GM18861 (cell line): ENCODE measurements around the gene THBS4.
"Not testable (repeated sequence)": the region's sequence is repeated elsewhere in the genome, so short reads cannot be mapped to it uniquely, and the experiment has no call there.

Source experiments
- ATAC-seq: cut with Tn5 transposase; IDR thresholded peaks from one replicate; pipeline ENCODE4 v1.9.1; 2021; ENCODE audit not compliant: unreplicated experiment

Gene THBS4

GRCh38 chr5:80072103-80073073 is 37.2 kb downstream of the THBS4 start:
- ATAC-seq, result no peak

DNA sequence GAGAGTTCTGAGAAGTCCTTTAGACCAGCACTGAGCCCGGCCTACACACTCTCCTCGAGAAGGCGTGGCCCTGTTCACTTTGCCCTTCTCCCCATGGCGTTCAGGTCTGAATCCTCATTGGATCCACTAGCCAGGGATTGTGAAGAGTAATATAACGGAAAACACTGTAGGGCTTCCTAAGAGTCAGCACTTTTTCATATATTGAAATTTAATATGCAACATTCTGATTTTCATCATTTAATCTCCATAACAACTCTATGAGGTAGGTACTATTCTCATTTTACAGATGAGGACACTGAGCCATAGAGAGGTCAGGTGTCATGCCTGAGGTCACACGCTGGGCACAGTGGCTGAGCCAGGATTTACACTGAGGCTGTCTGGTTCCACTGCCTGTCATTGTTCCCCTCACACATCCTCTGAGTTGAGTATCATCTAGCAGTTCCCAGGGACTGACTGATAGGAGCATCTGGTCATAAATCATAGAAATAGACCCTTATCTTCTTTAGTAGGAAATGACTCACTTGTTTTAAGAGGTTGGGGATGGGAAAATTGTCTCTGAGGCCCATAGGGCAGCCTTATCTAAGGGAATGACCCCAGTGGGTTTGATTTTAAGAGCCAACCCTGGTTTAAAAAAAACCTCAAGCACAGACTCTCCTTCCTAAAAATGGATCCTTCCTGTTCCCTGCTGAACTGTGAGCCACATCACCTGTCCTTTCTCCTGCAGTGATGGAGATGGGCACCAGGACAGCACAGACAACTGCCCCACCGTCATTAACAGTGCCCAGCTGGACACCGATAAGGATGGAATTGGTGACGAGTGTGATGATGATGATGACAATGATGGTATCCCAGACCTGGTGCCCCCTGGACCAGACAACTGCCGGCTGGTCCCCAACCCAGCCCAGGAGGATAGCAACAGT is 41.2 kb downstream of the THBS4 start:
- ATAC-seq, result no peak

DNA sequence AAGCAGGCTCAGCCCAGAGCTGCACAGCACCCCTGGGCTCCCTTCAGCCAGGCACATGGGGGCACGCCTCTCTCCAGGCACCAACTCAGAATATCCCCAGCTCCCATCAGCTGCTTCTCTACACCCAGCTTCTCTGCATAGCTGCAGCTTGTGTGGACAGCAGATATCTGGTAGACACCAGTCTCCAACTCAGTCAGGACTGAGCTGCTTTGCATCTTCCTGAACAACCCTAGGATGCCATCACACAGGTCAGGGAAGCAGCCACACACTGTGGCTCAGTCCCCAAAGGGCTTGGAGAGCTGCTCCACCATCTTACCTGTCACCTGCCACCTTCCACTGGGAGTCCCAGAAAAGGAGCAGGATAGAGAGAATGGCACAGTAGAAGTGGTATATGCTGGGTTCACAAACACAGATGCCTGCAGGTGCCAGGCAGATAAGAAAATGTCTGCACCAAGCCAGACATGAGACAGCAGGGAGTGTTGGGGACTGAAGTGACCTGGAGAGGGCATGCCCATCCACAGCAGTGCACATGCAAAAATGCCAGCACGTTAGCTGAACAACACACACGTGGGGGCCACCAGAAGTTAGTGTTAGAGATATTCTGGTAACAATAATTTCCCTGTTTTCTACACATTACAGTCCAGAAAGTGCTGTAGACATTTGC is 42.0 kb downstream of the THBS4 start:
- no peak for ATAC-seq

- no peak for ATAC-seq
Measured at GRCh38 chr5:80078921-80079320, 43.8 kb downstream of the THBS4 start.

DNA sequence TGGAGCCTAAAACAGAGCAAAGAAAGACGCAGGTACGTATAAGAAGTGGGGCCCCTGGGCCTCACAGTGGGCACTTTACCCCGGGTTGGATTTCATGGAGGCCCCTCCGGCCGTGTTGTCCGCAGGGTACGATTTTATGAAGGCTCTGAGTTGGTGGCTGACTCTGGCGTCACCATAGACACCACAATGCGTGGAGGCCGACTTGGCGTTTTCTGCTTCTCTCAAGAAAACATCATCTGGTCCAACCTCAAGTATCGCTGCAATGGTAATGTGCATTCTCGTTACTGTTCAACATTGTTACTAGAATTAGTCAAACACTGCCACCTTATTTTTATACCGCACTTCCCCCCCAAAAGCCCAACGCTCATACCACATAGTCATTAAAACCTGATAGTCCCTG is 47.1 kb downstream of the THBS4 start:
- no peak for ATAC-seq

DNA sequence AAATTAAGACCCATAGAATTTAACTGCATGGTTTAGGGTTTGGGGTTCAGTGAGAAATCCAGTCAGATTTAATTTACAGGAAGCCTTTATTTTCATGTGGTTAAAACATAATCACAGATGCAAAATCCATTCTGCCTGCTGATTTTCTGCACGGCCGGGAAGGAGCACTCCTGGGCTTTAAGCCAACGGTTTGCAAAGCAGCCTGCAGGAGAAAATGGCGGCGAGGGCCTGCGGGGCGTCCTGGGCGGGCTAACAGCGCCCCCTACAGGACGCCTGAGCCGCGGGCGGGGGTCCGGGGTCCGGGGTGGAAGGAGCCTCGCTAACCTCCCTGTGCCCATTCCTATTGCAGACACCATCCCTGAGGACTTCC is 47.6 kb downstream of the THBS4 start:
- no peak for ATAC-seq

DNA sequence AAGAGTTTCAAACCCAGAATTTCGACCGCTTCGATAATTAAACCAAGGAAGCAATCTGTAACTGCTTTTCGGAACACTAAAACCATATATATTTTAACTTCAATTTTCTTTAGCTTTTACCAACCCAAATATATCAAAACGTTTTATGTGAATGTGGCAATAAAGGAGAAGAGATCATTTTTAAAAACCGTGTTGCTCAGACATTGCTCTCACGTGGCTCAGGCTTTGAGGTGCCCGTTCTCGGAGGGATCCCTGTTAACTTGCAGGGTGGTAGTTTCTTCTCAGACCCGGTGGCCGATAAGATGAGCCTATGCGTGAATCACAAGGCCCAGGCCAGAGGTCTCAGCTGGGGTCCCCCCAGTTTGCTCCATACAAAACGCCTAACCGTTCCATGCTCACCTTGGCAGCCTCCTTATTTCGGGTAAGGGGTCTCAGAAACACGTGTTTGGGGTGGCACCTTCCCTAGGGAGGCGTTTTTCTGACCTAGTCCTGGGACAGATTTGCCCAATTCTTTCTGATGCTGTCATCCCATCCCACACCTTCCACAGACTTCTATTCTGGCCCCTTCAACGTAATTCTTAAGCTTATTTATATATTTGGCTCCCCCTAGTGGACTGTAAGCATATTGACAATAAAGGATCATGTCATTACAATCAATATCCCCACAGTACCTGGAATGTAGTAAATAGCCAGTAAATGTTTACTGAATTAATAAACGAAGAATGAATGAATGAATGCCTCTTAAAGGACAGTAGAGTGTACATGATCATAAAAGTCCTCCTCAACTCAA is 48.1 kb downstream of the THBS4 start:
- ATAC-seq, result no peak

DNA sequence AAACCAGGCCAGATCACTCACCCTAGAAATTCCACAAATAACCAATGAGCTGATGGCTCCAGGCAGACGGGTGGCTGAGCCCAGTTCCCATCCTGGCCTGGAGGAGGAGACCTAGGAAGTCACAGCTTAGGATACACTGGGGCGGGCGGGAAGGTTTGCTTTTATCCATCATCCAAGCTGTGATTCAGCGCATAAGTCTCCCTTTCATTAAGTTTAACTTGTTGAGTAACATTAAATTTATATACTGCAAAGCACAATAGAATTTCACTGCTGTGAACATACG is 55.7 kb downstream of the THBS4 start:
- ATAC-seq, result no peak

- ATAC-seq, result not testable (repeated sequence)
Measured at GRCh38 chr5:80091792-80092192, 56.6 kb downstream of the THBS4 start.

DNA sequence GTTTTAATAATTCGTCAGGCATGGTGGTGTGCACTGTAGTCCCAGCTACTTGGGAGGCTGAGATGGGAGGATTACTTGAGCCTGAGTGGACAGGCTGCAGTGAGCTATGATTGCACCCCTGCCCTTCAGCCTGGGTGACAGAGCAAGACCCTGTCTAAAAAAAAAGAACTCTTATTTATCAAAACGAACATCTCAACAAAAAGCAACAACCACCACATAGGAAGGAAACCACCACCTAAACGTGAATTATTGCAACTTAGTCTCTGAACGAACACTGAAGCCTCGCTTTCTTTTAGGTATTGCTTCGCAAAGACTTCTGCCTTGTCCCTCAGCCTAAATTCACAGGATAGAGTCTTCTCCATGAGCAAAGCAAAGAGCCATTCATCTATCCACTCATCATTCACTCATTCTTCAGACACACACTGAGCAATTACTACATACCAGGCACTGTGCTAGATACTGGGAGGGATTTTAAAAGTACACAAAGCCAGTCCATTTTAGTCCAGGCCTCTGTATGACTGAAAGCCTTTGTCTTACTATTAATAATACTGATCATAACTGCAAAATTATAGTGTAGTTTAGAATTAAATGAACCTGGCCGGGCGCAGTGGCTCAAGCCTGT is 57.4 kb downstream of the THBS4 start:
- ATAC-seq, result no peak

GRCh38 chr5:80093796-80094195 is 58.6 kb downstream of the THBS4 start:
- no peak for ATAC-seq

DNA sequence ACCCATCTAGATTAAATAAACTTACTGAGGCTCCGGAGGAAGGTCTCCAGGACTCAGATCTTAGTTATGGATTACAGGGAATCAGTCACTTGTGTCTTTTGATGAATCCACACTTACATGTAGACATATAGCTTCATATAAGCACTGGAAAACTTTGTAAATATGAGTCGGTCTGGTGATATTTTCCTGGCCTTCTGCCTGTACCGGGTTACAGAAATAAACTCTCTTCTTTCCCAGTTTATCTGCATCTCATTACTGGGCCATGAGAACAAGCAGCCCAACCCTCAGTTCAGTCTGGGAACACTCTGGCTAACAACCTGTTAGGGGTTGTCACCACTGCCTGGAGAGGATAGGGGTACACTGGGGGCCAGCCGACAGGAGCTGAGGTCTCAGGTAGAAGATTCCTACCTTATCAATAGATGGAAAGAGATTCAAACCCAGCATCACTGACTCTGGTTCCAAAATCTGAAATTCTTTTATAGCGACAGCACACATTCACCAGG is 59.1 kb downstream of the THBS4 start:
- no peak for ATAC-seq

- no peak for ATAC-seq
Measured at GRCh38 chr5:80097451-80097850, 62.3 kb downstream of the THBS4 start.

DNA sequence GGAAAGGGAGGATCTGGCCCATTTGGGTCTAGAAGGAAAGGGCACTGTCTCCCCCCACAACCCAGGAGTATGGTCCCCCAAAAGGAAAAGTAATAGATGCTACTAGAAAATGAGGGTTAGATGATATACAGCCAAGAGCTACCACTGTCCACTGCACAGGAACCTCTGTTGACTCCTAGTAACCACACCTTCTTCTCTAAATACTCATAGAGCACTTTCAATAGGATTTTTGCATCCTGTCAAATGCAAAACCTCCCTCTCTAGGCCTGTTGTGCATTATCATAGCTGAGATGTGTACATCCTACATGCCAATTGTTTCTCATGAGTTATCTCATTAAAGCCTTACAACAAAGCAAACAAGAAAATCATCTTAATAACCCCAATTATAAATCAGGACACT is 66.8 kb downstream of the THBS4 start:
- ATAC-seq, result peak; percentile 66

DNA sequence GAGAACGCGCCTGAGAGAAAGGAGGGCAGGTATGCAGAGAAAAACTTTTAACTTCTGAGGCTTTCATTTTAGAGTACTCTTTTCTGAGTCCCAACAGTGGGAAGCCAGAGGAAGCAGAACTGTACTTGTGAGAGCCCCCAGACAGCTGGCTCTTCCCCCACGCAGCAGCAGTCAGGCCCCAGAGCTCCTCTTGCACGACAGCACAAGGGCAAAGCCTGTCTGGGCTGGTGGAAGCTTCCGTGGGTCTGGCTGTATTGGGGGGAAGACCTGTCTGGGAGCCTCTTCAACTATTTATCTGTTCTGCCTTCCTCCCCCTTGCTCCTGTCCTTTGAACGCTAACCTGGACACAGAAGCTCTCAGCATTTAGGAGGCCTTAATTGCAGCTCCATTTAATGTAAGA is 68.2 kb downstream of the THBS4 start:
- no peak for ATAC-seq

DNA sequence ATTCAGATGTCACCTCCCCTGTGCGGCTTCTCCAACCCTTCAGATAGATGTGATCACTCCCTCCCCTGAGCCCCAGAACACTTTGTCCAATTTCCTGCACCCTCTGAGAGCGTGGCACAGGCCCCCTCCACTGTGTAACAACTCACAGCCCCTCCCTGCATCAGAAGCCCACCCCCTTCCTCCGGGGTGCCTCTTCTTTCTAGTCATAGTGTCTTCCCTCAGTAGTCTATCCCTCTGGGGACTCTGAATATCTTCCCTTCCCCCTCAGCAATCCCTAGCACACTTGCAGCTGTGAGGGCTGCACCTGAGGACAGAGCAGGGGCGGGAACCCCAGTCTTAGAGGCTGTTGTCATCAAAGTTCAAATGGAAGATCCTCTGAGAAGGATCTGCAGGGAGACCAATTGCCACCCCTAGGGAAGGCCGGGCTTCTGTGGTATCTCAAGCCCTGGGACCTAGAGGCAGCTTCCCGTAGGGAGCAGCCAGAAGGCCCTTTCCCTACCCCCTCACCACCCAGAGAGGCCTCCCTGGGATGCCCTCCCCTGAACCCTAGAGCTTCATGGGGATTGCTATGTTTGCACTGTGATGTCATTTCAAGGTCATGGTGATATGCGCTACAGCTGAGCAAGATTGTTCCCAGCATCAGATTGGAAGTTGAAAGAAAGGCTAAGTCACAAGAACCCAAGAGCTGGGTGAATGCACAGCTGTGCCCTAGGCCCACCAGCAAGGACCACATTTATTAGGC is 70.7 kb downstream of the THBS4 start:
- no peak for ATAC-seq

GRCh38 chr5:80106916-80107315 is 71.8 kb downstream of the THBS4 start:
- ATAC-seq, result no peak

- ATAC-seq, result peak; percentile 92
Measured at GRCh38 chr5:80109646-80110478, 74.7 kb downstream of the THBS4 start.
